GM12891 (cell line): ENCODE results near the gene HMCN1.

ENCODE experiments used
- POLR2A ChIP-seq: IDR thresholded peaks from 2 replicates; pipeline ENCODE4 v1.6.1; 2011; ENCODE audit warnings: low read depth, low read length, control low read depth
- POLR2AphosphoS5 ChIP-seq: IDR thresholded peaks from 2 replicates; pipeline ENCODE4 v1.6.1; 2011; ENCODE audit warnings: low read depth, low read length, control low read depth
- TAF1 ChIP-seq: IDR thresholded peaks from 2 replicates; pipeline ENCODE4 v1.6.1; 2011; ENCODE audit warnings: low read depth, low read length, control low read depth

DNA sequence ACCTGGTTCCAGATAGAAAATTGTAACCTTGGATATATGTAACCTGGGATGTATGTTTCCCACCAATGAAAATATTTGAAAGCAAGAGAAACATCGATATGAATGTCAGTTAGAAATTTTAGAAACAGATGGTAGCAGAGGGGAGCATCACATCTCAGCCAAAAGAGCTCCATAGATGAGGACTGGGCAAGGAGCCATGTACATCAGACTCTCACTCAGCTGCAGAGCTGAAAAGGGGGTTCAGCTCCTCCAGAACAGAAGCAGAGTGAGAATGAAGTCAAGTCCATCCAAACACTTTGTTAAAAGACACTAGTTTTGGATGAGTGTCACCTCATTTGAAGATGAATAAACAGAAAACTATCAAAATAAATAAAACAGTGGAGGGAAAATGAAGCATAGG, 202.4 kb downstream of the HMCN1 start:
- TF ChIP-seq POLR2A (no peak), POLR2AphosphoS5 (no peak), TAF1 (no peak)
